ENCODE results near the gene GTPBP1. TPM values are rescaled to one million over a fixed set of nuclear protein-coding genes. Genes with fewer than 3 reads are reported as not detected.

GTPBP1 gene
- total RNA-seq, 1 experiment from 2014 or later: 79.1 TPM

GRCh38 chr22:38733329-38733723 lies 27.6 kb downstream of the GTPBP1 start:
- CTCF ChIA-PET: interaction anchor here (1.5 kb wide), 1 partner anchor 9 kb away, joined by 5 read pairs; no protein-coding TSS in a partner anchor
- Mint-ChIP-seq H3K27ac (ENCODE audit: unreplicated experiment) (peak overlapping the region; percentile 45), H3K27me3 (ENCODE audit: unreplicated experiment) (no peaks in the 10 kb centered on the region), H3K9me3 (ENCODE audit: low read depth, unreplicated experiment) (no peaks in the 10 kb centered on the region), H3K4me1 (ENCODE audit: low read depth, unreplicated experiment) (no peaks in the 10 kb centered on the region), H3K36me3 (ENCODE audit: insufficient read depth, unreplicated experiment) (peaks cover 68% of the 10 kb centered on the region), H3K4me3 (ENCODE audit: low read depth, unreplicated experiment) (no peak overlapping the region)
- DNase-seq: peak; percentile 61
- intact Hi-C loops (cut with micrococcal nuclease; ENCODE audit: unreplicated experiment): no loop called here
- no TSS peak for BruUV-seq (replicated peaks)
- TF ChIP-seq CTCF (IDR thresholded peaks at IDR 0.05; ENCODE audit: unreplicated experiment): peak; percentile 90

- no peaks in the 10 kb centered on the region for H3K4me1 Mint-ChIP-seq (ENCODE audit: low read depth, unreplicated experiment)
- H3K27ac Mint-ChIP-seq (ENCODE audit: unreplicated experiment): peak overlapping the region; percentile 45
- intact Hi-C loops (cut with micrococcal nuclease; ENCODE audit: unreplicated experiment): no loop called here
- H3K4me3 Mint-ChIP-seq (ENCODE audit: low read depth, unreplicated experiment): no peak overlapping the region
- no peak for DNase-seq
- no peaks in the 10 kb centered on the region for H3K9me3 Mint-ChIP-seq (ENCODE audit: low read depth, unreplicated experiment)
- CTCF ChIA-PET: interaction anchor here (1.5 kb wide), 1 partner anchor 9 kb away, joined by 5 read pairs; no protein-coding TSS in a partner anchor
- H3K36me3 Mint-ChIP-seq (ENCODE audit: insufficient read depth, unreplicated experiment): peaks cover 72% of the 10 kb centered on the region
- no peak for TF ChIP-seq CTCF (IDR thresholded peaks at IDR 0.05; ENCODE audit: unreplicated experiment)
- BruUV-seq (replicated peaks): no TSS peak
- H3K27me3 Mint-ChIP-seq (ENCODE audit: unreplicated experiment): no peaks in the 10 kb centered on the region
Observed at GRCh38 chr22:38733724-38734381, 28.1 kb downstream of the GTPBP1 start.

GRCh38 chr22:38734421-38735100 lies 28.8 kb downstream of the GTPBP1 start:
- Mint-ChIP-seq H3K9me3 (ENCODE audit: low read depth, unreplicated experiment) (no peaks in the 10 kb centered on the region), H3K4me1 (ENCODE audit: low read depth, unreplicated experiment) (no peaks in the 10 kb centered on the region), H3K4me3 (ENCODE audit: low read depth, unreplicated experiment) (no peak overlapping the region), H3K36me3 (ENCODE audit: insufficient read depth, unreplicated experiment) (peaks cover 74% of the 10 kb centered on the region), H3K27ac (ENCODE audit: unreplicated experiment) (peak overlapping the region; percentile 48), H3K27me3 (ENCODE audit: unreplicated experiment) (no peaks in the 10 kb centered on the region)
- CTCF ChIA-PET: interaction anchor here (0.5 to 1.5 kb wide), 2 partner anchors 10 to 654 kb away, joined by 5 to 8 read pairs; no protein-coding TSS in a partner anchor
- TF ChIP-seq CTCF (IDR thresholded peaks at IDR 0.05; ENCODE audit: unreplicated experiment): no peak
- intact Hi-C loops (cut with micrococcal nuclease; ENCODE audit: unreplicated experiment): no loop called here
- TSS peak; percentile 44 for BruUV-seq (replicated peaks)
- DNase-seq: no peak

- H3K27ac Mint-ChIP-seq (ENCODE audit: unreplicated experiment): peak overlapping the region; percentile 48
- no peak for TF ChIP-seq CTCF (IDR thresholded peaks at IDR 0.05; ENCODE audit: unreplicated experiment)
- no peak for DNase-seq
- BruUV-seq (replicated peaks): no TSS peak
- no peaks in the 10 kb centered on the region for H3K4me1 Mint-ChIP-seq (ENCODE audit: low read depth, unreplicated experiment)
- H3K27me3 Mint-ChIP-seq (ENCODE audit: unreplicated experiment): no peaks in the 10 kb centered on the region
- peaks cover 79% of the 10 kb centered on the region for H3K36me3 Mint-ChIP-seq (ENCODE audit: insufficient read depth, unreplicated experiment)
- no peaks in the 10 kb centered on the region for H3K9me3 Mint-ChIP-seq (ENCODE audit: low read depth, unreplicated experiment)
- CTCF ChIA-PET: interaction anchor here (0.6 kb wide), 1 partner anchor 31 kb away, joined by 3 read pairs; no protein-coding TSS in a partner anchor
- H3K4me3 Mint-ChIP-seq (ENCODE audit: low read depth, unreplicated experiment): no peak overlapping the region
- intact Hi-C loops (cut with micrococcal nuclease; ENCODE audit: unreplicated experiment): no loop called here
Observed at GRCh38 chr22:38735126-38735464, 29.4 kb downstream of the GTPBP1 start.

All from Calu3 (cell line).